HS-27A (cell line): ENCODE measurements around the gene MET.
"Not testable (repeated sequence)": the region's sequence is repeated elsewhere in the genome, so short reads cannot be mapped to it uniquely, and the experiment has no call there.

Source experiments
- DNase-seq: peaks from one replicate; pipeline ENCODE4 v3.0.0-alpha.2; 2012; ENCODE audit warnings: low read depth, missing footprints

The MET gene

DNA sequence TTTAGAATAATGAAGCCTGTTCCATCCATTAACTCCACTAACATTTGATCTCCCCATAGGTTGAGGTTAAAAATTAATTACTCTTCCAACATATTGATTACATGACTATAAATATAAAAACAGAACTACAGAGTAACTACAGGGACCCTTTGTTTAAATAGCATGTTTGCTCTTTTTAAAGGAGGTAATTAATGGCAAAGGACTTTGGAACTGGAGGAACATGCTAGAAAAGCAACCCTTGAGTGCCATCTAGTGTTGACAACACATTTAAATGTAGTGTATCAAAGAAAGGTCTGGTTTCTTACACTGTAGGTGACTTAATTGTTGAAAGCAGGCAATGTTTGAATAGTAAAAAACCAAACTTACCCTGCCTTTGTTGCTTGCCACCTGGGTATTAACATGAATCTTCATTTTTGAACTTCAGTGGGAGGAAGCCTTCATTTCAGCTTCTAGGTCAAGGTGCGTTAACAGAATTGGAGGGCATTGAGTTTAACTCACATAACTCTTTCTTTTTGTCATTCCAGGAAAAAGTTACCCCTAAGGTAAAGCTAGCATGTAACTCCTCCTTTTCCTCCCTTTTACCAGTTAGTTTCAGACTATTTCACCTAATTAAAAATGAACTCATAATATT is 137.8 kb downstream of the MET start:
- DNase-seq, result no peak

DNA sequence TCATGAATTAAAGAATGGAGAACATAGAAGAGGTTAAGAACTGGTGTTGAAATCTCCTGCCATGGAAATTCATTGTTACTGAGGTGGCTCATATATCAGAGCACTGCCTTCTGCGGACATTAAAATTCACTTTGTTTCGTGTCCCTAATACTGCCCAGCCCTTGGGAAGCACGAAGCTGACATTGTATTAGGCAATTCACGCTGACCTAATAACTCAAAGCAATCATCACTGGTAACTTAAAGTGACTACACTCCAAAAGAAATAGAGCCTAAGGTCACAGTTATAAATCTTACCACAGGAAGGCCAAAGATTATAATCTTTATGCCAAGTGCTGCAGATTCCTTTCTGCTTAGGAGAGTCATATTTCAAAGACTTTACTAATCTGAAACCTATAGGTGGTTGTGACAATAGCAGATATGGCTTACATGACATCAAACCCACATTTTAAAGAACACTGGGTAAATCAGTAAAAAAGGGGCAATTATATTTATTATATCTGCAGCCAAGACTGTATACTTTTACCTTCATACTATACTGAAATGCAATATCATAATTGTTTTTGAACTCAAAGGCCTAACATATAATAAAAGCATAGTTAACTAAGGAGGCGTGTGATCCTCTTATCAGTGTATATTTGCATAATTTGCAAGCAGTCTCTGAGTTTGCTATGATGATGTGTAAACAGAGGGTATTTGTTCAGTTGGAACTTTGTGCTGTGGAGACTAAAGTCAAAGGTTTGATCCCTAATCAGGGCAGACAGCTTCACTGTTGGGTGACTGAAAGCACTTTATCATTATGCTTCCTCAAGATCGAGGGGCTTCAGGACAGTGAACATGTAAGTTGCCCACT is 138.5 kb downstream of the MET start:
- DNase-seq, result no peak

DNA sequence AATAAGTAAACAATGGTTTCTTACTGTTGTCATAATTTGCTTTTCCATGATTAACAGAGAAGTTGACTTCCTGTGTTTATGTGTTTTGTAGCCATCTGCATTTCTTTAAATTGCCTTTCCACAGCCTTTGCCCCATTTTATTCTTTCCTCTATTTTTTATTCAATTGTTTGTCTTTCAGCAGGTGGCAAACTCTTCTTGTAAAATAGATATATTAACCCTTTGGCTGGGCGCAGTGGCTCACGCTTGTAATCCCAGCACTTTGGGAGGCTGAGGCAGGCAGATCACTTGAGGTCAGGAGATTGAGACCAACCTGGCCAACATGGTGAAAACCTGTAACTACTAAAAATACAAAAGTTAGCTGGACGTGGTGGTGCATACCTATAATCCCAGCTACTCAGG is 139.8 kb downstream of the MET start:
- DNase-seq, result no peak

DNA sequence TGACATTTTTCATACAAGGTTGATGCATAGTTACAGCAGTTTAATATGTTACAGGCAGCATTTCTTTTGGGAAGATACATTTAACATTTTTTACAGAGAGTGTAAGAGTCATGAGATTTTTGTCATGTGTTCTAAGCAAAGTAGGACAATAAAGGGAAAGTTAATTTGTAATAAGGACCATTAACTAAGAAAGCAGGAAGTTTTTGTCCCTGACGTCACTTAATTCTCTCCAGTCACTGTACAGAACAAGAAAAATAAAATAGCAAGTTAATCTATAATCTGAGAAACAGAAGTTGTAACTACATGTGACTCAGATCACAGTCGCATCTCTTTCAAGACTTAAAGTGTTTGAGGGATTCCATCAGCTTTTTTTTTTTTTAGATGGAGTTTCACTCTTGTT is 140.9 kb downstream of the MET start:
- DNase-seq, result no peak

DNA sequence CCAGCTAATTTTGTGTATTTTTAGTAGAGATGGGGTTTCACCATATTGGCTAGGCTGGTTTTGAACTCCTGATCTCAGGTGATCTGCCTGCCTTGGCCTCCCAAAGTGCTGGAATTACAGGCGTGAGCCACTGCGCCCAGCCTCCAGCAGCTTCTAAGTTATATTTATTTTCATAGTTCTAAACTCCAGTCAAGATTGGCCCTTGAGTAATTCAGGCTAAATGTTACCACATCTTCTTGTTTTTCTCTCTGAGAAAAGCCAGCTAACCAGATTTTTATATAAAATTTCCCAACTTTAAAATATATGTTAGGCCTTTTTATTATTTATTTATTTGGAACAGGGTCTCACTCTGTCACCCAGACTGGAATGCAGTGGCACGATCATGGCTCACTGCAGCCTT is 141.4 kb downstream of the MET start:
- DNase-seq, result not testable (repeated sequence)

DNA sequence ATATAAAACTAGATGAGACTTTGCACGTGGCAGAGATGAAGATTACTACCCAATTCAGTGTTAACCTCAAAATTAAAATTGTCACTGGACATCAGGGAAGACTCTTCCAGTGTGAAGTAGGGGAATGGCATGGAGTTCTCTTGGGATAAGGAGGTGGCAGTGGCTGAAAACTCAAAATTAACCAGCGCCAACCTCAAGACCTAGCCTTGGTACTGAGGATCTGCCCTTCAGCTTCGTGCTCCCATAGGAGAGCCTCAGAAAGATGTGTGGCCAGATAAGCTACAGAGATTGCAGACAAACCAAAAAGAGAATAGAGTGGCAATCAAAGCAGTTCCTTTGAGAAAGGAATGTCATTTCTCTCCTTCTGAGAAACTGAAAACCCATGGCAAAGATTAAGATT is 143.0 kb downstream of the MET start:
- no peak for DNase-seq

DNA sequence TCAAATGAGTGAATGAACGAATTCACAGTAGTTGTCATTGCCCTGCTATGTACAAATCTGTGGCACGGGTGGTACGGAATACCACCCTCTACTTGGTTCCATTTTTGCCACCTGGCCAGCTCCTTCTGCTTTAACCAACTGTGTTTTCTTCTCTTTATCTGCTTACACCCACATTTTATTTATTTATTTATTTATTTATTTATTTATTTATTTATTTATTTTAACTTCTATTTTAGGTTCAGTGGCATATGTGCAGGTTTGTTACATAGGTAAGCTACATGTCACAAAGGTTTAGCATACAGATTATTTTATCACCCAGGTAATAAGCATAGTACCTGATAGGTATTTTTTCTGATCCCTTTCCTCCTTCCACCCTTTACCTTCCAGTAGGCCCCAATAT is 148.2 kb downstream of the MET start:
- no peak for DNase-seq

DNA sequence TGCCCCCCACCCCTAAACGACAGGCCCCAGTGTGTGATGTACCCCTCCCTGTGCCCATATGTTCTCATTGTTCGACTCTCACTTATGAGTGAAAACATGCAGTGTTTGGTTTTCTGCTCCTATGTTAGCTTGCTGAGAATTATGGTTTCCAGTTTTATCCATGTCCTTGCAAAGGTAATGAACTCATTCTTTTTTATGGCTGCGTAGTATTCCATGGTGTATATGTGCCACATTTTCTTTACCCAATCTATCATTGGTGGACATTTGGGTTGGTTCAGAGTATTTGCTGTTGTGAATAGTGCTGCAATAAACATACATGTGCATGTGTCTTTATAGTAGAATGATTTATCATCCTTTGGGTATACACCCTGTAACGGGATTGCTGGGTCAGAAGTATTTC is 149.7 kb downstream of the MET start:
- not testable (repeated sequence) for DNase-seq

DNA sequence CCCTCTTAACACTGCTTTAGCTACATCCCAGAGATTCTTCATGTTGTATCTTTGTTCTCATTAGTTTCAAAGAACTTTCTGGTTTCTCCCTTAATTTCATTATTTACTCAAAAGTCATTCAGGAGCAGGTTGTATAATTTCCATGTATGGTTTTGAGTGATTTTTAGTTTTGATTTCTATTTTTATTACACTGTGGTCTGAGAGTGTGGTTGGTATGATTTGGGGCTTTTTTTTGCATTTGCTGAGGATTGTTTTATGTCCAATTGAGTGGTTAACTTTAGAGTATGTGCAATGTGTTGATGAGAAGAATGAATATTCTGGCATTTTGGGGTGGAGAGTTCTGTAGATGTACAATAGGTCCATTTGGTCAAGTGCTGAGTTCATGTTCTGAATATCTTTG is 152.5 kb downstream of the MET start:
- no peak for DNase-seq

DNA sequence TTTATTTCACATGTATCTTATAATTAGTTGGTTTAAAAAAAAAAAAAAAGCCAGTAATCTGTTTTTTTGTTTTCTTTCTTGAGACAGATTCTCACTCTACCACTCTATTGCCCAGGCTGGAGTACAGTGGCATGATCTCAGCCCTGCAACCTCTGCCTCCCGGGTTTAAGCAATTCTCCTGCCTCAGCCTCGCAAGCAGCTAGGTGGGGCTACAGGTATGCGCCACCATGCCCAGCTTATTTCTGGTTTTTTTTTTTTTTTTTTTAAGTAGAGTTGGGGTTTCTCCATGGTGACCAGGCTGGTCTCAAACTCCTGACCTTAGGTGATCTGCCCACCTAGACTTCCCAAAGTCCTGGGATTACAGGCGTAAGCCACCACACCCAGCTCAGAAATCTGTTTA is 156.3 kb downstream of the MET start:
- DNase-seq, result no peak

DNA sequence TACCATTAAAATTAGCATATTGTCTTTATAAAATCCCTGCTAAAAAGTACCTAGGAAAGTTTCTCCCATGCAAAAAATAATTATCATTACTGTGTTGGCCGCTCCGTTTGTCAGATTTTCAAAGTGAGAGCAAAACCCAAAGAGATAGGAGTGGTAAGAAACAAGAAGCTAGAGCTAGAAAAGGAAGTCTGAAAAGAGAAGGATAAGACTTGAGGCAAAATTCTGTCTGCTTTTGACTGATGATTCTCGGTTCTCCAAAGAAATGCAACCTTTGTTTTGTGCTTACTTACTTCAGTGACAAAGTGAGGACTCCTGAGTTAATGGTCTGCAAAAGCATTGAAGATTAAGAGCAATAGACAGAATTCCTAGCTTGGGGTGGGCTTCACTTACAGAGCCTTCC is 157.0 kb downstream of the MET start:
- DNase-seq, result no peak

DNA sequence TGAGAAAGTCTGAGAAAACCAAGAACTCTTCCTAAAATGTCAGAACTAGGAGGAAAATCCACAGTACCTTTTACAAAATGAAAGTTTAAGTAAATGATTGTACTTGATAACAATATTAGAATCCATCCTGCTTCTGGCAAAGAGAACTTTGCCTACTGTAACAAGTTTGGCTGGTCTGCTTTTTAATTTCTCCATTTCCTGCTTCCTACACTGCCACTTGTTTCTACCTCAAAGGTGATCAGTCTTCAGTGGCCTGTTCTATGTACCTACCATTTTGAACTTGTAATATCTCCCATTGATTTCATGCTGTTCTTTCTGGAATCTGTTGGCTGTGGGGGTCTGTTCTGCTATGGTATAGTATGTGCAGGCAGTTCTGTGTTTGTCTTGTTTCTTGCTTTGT is 157.5 kb downstream of the MET start:
- no peak for DNase-seq

DNA sequence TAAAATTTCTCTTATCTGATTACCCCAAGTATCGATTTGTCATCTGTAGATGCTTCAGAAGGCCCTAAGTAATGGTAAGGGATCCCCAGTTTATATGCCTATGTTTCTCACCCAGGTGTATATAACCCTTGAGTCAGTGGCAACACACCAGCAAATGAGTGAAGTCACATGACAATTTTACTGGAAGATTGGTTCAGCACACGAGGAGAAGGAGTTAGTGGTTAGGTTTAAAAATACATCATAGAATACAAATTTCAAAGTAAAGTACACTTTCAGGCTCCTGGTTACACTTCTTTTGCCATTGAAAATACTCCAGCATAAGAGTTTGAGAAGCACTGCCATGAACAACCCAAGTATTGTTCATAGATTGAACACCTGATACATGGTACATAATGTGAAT is 160.7 kb downstream of the MET start:
- DNase-seq, result no peak

DNA sequence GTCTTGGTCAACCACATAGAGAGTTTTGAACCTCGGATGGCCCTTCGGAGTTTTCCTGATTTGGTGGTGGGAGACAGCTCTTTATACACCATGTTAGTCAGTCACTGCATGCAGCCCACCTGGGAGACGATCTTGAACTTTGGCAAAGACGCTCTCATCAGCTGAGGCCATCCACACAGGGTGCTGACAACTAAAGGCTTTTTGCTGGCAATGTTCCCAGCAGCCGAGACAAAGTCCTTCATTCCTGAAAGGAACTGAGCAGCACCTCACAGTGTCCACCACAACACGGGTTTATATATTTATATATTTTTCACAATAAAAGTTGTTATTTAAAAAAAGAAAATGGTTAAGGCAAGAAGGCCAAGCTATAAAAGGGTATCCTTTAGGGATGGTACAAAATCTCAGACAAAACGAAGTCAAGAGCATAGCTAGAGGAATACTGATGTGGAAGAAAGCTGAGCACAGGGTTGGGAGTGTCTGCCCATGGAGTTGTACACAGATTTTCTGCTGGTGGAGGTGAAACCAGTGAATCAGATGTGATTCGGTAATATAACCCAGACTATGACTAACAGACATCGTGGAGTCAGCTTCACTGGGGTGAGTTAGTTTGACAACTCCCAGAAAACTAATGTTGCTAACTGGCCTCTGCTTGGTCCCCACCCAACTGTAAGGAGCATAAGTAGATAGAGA is 163.0 kb downstream of the MET start:
- no peak for DNase-seq

DNA sequence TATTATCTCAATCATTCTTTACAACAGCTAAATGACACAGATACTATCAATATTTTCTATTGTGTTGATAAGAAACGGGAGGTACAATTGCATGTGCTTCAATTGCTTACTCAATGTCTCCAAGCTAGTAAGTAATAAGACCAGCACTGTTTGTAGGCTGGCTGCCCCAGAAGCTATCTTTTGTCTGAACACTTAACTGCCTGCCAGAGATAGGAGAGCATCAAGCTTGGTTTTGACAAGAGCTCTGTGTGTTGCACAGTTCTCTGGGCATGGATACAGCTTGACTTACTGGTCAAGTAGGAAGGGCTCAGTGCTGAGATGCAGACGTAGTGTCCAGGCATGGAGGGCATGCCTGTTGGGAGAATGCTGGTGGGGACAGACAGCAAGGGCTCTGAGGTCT is 164.1 kb downstream of the MET start:
- no peak for DNase-seq

DNA sequence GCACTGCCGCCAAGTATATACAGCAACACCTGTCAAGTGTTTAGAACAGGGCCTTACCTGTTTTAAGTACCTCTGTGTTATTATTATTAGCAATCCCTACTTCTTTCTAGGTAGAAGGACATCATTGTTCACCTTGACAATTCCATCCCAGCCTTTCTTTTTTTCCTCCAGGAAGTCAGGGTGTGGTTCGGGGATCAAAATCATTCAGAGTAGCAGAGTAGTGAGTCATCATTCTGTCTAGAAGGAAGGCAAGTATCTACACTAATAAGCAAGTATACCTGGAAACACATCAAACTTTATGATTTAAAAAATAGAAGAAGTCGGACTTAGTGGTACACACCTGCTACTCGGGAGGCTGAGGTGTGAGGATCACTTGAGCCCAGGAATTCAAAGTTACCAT is 164.9 kb downstream of the MET start:
- no peak for DNase-seq

DNA sequence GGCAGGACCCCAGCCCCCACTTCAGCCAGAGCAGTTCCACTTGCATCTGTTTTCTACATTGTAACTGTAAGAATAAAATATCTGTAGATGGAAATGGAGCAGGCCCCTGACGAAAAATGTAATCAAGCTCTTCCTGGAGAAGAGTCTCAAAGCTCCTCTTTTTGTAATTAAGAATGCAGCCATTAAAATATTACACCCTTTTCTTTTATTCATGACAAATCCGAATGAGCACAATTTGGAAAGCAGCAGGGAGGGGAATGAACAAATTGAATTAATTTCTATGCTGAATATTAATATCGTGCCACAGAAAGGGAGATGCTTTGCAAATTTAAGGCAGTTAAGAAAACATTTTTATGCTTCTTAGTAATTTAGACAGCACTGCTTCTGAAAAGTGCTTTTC is 165.6 kb downstream of the MET start:
- DNase-seq, result no peak

DNA sequence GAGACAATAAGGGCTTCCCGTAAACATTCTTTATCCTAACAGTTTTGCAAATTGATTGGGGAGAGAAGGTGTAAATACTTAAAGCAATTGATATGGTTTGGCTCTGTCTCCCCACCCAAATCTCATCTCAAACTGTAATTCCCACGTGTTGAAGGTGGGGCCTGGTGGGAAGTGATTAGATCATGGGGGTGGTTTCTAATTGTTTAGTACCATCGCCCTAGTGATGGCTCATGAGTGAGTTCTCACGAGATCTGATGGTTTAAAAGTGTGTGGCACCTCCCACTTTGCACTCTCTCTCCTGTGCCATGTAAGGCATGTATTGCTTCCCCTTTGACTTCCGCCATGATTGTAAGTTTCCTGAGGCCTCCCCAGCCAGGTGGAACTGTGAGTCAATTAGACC is 168.3 kb downstream of the MET start:
- no peak for DNase-seq

DNA sequence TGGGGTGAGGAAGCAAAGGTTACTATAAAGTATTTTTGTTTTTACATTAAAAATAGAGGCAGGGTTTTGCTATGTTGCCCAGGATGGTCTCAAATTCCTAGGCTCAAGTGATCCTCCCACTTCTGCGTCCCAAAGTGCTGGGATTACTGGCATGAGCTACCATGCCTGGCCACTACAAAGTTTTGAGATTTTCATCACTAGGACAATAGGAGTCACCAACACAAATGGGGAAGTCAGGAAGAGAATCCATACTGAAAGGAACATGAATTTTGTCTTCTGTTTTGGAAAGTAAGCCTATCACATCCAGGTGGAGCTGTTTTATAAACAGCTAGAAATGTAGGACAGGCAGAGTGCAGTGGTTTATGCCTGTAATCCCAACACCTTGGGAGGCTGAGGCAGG is 170.4 kb downstream of the MET start:
- DNase-seq, result no peak

DNA sequence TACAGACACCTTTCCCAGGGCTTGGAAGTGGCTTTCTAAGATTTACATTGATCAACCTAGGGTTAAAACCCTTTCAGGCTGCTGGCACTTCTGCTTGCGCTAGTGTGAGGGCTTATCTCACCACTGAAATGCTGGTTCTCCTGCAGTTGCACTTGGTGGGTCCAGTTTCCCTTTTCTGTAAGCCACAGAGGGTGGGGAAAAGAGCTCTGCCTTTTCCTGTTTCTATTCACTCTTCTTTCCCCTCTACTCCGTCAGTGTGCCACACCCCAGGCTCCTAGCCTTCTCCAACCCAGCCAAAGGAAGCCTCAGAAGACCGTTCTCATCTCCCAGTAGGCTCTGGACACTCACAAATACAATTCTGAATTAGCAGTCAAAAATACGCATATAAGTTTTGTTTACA is 171.4 kb downstream of the MET start:
- no peak for DNase-seq
